A673 (cell line): ENCODE measurements around the gene C19orf12.

Source experiments
- CTCF ChIP-seq: fragments of 300-800, 200-600 bp; sonication (generic); conservative IDR thresholded peaks from 2 replicates; pipeline ENCODE4 v1.5.1; 2017; ENCODE audit warnings: low read depth, mild to moderate bottlenecking, antibody characterized with exemption, low read length, moderate library complexity, mixed read lengths
- EZH2 ChIP-seq: fragments of 200-600 bp; sonication (generic); IDR thresholded peaks from 2 replicates; pipeline ENCODE4 v1.6.1; 2017; ENCODE audit warnings: borderline replicate concordance, low read depth, mild to moderate bottlenecking, mixed read lengths, antibody characterized with exemption, low read length; ENCODE audit not compliant: poor library complexity, severe bottlenecking

- TF ChIP-seq CTCF (no peak), EZH2 (no peak)
Observed at GRCh38 chr19:29664753-29665214, 50.3 kb downstream of the C19orf12 start.
